SU-DHL-6 (cell line): ENCODE measurements around the gene NEURL1B.

Experiments
- CTCF ChIP-seq: fragments of 200-600 bp; sonication (generic); IDR thresholded peaks from one replicate; pipeline ENCODE4 v1.5.1; 2017; ENCODE audit warnings: antibody characterized with exemption, mild to moderate bottlenecking, low read length, moderate library complexity; ENCODE audit not compliant: insufficient read depth, poor library complexity, severe bottlenecking
- EZH2phosphoT487 ChIP-seq: fragments of 200-600 bp; sonication (generic), shearing (Covaris generic); conservative IDR thresholded peaks from 2 replicates; pipeline ENCODE4 v1.6.1; 2018; ENCODE audit warnings: mild to moderate bottlenecking, antibody characterized with exemption, low read length, moderate library complexity, mixed read lengths

- TF ChIP-seq CTCF = no peak
- TF ChIP-seq EZH2phosphoT487 = no peak
These were observed 31.6 kb downstream of the NEURL1B start for GRCh38 chr5:172672681-172673080.
